GM10266 (cell line): Measurements from ENCODE around the gene CUX1.
"Not testable (repeated sequence)": the region's sequence is repeated elsewhere in the genome, so short reads cannot be mapped to it uniquely, and the experiment has no call there.

Experiments used
- DNase-seq: peaks from one replicate; pipeline ENCODE4 v3.0.0; 2012; ENCODE audit errors: extremely low spot score
- TF ChIP-seq, protein P1 (sequence below): IDR thresholded peaks from 2 replicates; pipeline ENCODE4 v1.5.1; 2012; ENCODE audit warnings: mild to moderate bottlenecking, low read depth; ENCODE audit not compliant: control insufficient read depth, insufficient read depth; ENCODE audit errors: missing control alignments

CUX1 gene

DNA sequence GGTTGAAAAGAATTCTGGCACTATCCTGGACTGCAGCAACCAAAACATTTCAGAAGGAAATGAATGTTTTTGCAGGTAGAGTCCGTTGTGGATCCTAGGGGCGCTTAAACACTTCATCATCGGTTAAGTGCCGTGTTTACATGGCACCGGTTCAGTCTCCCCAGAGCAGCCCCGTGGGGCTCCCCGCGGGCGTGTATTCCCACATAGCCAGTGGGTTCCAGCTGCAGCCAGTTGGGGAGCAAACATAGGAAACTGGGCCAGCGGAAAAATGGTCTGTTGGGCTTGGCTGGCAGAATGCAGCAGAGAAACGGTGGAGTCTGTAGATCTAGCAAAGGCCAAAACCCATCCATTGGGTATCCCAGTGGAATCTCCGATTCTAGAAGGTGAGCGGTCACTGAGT, 356.2 kb downstream of the CUX1 start:
- TF ChIP-seq, protein P1, sequence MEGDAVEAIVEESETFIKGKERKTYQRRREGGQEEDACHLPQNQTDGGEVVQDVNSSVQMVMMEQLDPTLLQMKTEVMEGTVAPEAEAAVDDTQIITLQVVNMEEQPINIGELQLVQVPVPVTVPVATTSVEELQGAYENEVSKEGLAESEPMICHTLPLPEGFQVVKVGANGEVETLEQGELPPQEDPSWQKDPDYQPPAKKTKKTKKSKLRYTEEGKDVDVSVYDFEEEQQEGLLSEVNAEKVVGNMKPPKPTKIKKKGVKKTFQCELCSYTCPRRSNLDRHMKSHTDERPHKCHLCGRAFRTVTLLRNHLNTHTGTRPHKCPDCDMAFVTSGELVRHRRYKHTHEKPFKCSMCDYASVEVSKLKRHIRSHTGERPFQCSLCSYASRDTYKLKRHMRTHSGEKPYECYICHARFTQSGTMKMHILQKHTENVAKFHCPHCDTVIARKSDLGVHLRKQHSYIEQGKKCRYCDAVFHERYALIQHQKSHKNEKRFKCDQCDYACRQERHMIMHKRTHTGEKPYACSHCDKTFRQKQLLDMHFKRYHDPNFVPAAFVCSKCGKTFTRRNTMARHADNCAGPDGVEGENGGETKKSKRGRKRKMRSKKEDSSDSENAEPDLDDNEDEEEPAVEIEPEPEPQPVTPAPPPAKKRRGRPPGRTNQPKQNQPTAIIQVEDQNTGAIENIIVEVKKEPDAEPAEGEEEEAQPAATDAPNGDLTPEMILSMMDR: no peak
- no peak for DNase-seq

DNA sequence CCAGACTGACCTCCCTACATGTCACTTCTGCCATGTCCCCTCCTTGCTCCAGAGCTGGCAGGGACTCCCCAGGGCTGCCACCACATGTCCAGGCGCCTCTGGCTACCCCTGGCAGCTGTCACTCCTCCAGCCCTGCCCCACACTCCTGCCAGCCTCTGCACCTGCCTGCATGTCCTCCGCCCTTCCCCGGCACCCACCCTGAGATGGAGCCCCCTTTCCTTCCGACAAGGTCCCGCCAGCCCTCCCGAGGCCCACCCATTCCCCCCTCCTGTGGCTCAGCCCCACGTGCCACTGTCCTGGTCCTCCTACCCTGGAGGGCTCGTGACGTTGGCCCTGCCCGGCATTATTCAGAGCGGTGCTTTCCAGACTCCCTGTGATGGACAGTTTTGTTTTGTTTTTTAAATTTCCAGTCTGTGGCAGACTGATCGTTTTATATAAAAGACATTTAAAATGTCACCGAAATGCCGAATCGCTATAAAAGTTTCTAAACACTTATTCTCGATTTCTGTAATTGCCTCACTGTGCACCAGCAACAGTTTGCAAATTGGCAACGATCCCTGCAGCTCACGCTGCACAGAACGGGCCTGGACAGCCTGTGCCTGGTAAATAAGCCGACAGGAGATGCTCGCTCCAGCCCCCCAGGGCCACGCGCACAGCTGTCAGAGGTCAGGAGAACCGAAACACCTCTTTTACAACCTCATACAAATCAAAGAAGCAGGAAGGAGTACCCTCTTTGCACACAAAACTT, 358.2 kb downstream of the CUX1 start:
- TF ChIP-seq, protein P1: no peak
- DNase-seq: no peak

DNA sequence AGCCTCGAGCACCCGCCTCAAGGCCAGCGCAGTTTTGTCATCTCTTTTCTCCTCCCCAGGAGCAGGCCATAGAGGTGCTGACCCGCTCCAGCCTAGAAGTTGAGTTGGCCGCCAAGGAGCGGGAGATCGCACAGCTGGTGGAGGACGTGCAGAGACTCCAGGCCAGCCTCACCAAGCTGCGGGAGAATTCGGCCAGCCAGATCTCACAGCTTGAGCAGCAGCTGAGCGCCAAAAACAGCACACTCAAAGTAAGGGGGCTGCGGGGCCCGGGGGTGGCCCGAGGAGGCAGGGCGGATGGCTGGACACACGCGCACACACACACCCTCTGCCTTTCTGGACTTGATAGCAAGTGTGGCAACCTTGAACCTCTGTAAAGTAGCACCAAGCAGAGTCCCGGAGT, 361.0 kb downstream of the CUX1 start:
- TF ChIP-seq, protein P1: no peak
- DNase-seq: no peak

DNA sequence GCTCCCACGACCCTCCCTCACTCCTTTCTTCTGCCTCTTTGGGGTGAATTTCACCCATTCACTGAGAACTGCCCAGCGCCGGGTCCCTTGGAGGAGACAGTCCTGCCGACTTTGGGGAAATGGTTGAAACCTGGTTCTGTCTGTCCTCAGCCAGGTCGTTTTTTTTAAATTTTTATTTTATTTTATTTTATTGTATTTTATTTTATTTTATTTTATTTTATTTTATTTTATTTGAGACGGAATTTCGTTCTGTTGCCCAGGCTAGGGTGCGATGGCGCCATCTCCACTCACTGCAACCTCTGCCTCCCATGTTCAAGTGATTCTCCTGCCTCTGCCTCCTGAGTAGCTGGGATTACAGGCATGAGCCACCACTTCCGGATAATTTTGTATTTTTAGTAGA, 363.3 kb downstream of the CUX1 start:
- no peak for DNase-seq
- TF ChIP-seq, protein P1: no peak

DNA sequence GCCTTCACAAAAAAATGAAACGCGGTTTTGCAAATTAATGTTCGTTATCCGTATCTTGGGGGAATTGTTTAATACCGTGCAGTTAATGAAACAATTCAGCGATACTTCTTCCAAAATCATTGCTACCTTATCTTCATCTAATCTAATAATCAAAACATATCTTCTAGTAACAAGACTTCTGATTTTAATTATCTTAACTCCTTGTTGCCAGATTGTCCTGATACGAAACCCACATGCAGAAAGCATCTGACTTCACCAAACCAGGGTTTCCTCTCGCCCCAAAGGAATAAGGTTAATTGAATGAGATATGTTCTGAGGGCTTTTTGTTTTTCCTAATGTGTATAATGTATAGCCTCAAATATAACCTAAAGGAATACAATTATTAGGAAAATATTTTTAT, 364.1 kb downstream of the CUX1 start:
- TF ChIP-seq, protein P1: no peak
- DNase-seq: no peak

DNA sequence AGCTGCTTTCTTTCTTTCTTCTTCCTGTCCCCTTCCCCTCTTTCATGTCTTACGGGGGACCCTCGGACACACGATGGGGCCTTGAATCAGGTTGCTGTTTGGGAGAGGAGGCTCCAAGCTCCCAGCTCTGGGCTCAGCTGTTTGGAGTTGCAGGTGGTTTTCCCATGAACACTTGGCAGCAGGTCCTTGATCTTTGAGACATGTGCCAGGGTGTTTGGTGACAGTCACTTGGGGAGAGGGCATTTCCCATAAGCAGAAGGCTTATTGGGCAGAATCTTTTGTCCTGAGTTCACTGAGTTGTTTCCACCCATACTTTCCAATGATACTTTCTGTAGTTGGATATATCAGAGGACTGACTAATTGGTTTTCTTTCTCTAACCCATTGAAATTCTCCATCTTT, 364.6 kb downstream of the CUX1 start:
- no peak for DNase-seq
- TF ChIP-seq, protein P1: no peak

DNA sequence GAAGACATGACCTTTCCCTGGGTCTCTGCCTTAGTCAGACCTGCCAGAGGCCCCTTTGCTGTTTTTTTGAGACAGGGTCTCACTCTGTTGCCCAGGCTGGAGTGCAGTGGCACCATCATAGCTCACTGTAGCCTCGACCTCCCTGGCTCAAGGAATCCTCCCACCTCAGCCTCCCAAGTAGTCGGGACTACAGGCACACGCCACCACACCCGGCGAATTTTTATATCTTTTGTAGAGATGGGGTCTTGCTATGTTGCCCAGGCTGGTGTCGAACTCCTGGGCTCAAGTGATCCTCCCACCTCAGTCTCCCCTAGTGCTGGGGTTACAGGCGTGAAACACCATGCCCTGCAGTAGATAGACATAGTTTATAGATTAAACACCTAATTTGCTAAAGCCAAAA, 366.4 kb downstream of the CUX1 start:
- DNase-seq: not testable (repeated sequence)

DNA sequence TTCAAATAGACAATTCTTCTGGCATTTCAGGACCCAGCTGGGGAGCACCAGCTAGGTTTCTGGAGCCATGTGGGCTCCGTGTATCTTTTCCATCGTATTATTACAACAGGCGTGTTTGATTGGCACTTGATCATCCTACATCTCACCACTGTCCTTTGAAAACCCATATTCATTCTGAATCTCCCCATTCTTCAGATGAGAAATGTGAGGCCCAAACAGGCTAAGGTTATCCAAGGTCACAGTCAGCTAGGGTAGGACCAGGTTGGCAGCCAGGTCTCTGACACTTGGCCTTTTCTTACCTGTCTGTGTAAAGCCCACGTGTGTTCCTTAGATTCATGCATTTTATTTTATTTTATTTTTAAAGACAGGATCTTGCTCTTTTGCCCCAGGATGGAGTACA, 366.9 kb downstream of the CUX1 start:
- TF ChIP-seq, protein P1: no peak
- DNase-seq: no peak
